Measurements from ENCODE around the gene RAP1A. TPM values are rescaled to one million over a fixed set of nuclear protein-coding genes. Genes with fewer than 3 reads are reported as not detected.
"Not testable (repeated sequence)": the region's sequence is repeated elsewhere in the genome, so short reads cannot be mapped to it uniquely, and the experiment has no call there.

The RAP1A gene
- polyA plus RNA-seq, 1 experiment, result 20.5 TPM

DNA sequence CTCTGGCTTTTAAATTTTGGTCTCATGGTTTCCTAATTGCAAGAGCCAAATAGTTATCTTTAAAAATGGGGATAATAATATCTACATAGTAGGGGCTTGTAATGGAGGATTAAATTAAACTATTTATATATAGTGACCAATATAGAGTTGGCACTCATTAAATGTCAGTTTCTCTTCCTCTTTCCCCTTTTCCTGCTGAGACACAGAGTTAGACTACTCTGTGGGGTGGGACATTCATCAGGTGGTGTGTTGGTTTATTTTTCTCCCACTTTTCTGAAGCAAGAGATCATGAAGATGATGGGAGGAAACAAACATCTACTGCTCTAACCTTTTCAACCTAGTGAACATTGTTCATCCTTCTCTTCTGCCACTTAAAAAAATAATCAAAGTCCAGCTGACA is 17.3 kb upstream of the RAP1A start:
- no peak overlapping the region for H3K4me3 ChIP-seq (ENCODE audit: low read depth, low read length)
- TF ChIP-seq CTCF (IDR thresholded peaks at IDR 0.05; ENCODE audit: insufficient read depth, low read depth, low read length), result no peak
- ChIA-PET CTCF (interaction anchor here (1.9 to 2.0 kb wide), 2 partner anchors 9 to 94 kb away, joined by 6 to 9 read pairs; no protein-coding TSS in a partner anchor), POLR2A (no interaction called here)
- DNase-seq (ENCODE audit: low read depth), result no peak
- no peaks in the 10 kb centered on the region for H3K27me3 ChIP-seq (ENCODE audit: control insufficient read depth, insufficient read depth, low read length)
- no peaks in the 10 kb centered on the region for H3K36me3 ChIP-seq (ENCODE audit: control insufficient read depth, insufficient read depth, low read length)

GRCh38 chr1:111602974-111603373 is 16.6 kb upstream of the RAP1A start:
- ChIA-PET CTCF (interaction anchor here (1.4 to 2.0 kb wide), 3 partner anchors 8 to 94 kb away, joined by 3 to 9 read pairs (median 6); no protein-coding TSS in a partner anchor), POLR2A (no interaction called here)
- DNase-seq (ENCODE audit: low read depth), result no peak
- H3K36me3 ChIP-seq (ENCODE audit: control insufficient read depth, insufficient read depth, low read length), result no peaks in the 10 kb centered on the region
- TF ChIP-seq CTCF (IDR thresholded peaks at IDR 0.05; ENCODE audit: insufficient read depth, low read depth, low read length), result no peak
- no peaks in the 10 kb centered on the region for H3K27me3 ChIP-seq (ENCODE audit: control insufficient read depth, insufficient read depth, low read length)
- H3K4me3 ChIP-seq (ENCODE audit: low read depth, low read length), result no peak overlapping the region

DNA sequence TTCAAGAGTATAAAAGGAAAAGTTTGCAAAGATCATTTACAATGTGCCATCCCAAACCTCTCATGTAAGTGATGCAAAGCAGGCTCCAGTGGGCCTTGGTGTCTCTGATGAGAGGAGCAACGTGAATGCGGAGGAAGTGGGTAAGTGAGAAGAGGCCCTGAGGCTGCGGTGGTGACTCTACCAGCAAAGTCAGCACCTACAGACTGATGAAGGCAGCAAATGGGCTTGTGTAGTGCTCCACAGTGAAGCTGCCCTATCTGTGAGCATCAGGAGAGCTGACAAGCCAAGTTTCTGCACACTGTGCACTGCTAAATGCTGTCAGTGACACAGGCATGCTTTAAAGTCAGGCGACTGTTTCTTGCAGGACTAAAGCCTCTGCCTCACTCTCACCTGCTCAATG is 15.6 kb upstream of the RAP1A start:
- CTCF ChIA-PET, result interaction anchor here (1.4 to 2.0 kb wide), 3 partner anchors 9 to 96 kb away, joined by 3 to 9 read pairs (median 6); no protein-coding TSS in a partner anchor

GRCh38 chr1:111604931-111605330 is 14.7 kb upstream of the RAP1A start:
- POLR2A ChIA-PET, result interaction anchor here (0.7 kb wide), 1 partner anchor 15 kb away, joined by 4 read pairs; the partner anchor contains the start of gene RAP1A
- TF ChIP-seq CTCF (IDR thresholded peaks at IDR 0.05; ENCODE audit: insufficient read depth, low read depth, low read length), result no peak
- no peak for DNase-seq (ENCODE audit: low read depth)
- CTCF ChIA-PET, result interaction anchor here (1.6 to 2.1 kb wide), 3 partner anchors 11 to 97 kb away, joined by 4 to 6 read pairs (median 6); partner anchors contain the start of gene RAP1A
- Histone ChIP-seq H3K27me3 (ENCODE audit: control insufficient read depth, insufficient read depth, low read length) (no peaks in the 10 kb centered on the region), H3K4me3 (ENCODE audit: low read depth, low read length) (no peak overlapping the region), H3K36me3 (ENCODE audit: control insufficient read depth, insufficient read depth, low read length) (no peaks in the 10 kb centered on the region)

More for the DNA sequence above, 15.6 kb upstream of the RAP1A start:
- POLR2A ChIA-PET, result no interaction called here
- DNase-seq (ENCODE audit: low read depth), result no peak
- Histone ChIP-seq H3K4me3 (ENCODE audit: low read depth, low read length) (no peak overlapping the region), H3K27me3 (ENCODE audit: control insufficient read depth, insufficient read depth, low read length) (no peaks in the 10 kb centered on the region), H3K36me3 (ENCODE audit: control insufficient read depth, insufficient read depth, low read length) (no peaks in the 10 kb centered on the region)
- no peak for TF ChIP-seq CTCF (IDR thresholded peaks at IDR 0.05; ENCODE audit: insufficient read depth, low read depth, low read length)

GRCh38 chr1:111605576-111605975 is 14.0 kb upstream of the RAP1A start:
- DNase-seq (ENCODE audit: low read depth), result no peak
- no peaks in the 10 kb centered on the region for H3K27me3 ChIP-seq (ENCODE audit: control insufficient read depth, insufficient read depth, low read length)
- H3K36me3 ChIP-seq (ENCODE audit: control insufficient read depth, insufficient read depth, low read length), result no peaks in the 10 kb centered on the region
- TF ChIP-seq CTCF (IDR thresholded peaks at IDR 0.05; ENCODE audit: insufficient read depth, low read depth, low read length), result no peak
- CTCF ChIA-PET, result interaction anchor here (1.6 to 2.1 kb wide), 3 partner anchors 11 to 97 kb away, joined by 4 to 6 read pairs (median 6); partner anchors contain the start of gene RAP1A
- POLR2A ChIA-PET, result interaction anchor here (0.7 kb wide), 1 partner anchor 14 kb away, joined by 4 read pairs; the partner anchor contains the start of gene RAP1A
- no peak overlapping the region for H3K4me3 ChIP-seq (ENCODE audit: low read depth, low read length)

- CTCF ChIA-PET, result interaction anchor here (2.1 kb wide), 1 partner anchor 14 kb away, joined by 6 read pairs; the partner anchor contains the start of gene RAP1A
- DNase-seq (ENCODE audit: low read depth); POLR2A ChIA-PET; H3K4me3 ChIP-seq (ENCODE audit: low read depth, low read length); H3K36me3 ChIP-seq (ENCODE audit: control insufficient read depth, insufficient read depth, low read length); H3K27me3 ChIP-seq (ENCODE audit: control insufficient read depth, insufficient read depth, low read length): not testable (repeated sequence)
These were observed 13.0 kb upstream of the RAP1A start for GRCh38 chr1:111606457-111607215.

GRCh38 chr1:111608528-111608927 is 11.1 kb upstream of the RAP1A start:
- H3K4me3 ChIP-seq (ENCODE audit: low read depth, low read length); POLR2A ChIA-PET; DNase-seq (ENCODE audit: low read depth); H3K27me3 ChIP-seq (ENCODE audit: control insufficient read depth, insufficient read depth, low read length); H3K36me3 ChIP-seq (ENCODE audit: control insufficient read depth, insufficient read depth, low read length): not testable (repeated sequence)
- CTCF ChIA-PET, result interaction anchor here (1.4 kb wide), 1 partner anchor 100 kb away, joined by 4 read pairs; no protein-coding TSS in a partner anchor

Data from BJ (cell line).